Mesendoderm (in vitro differentiated cells): ENCODE measurements around the gene TMEM132A. TPM values are rescaled to one million over a fixed set of nuclear protein-coding genes. Genes with fewer than 3 reads are reported as not detected.

Experiments used
- DNase-seq: peaks from one replicate; pipeline ENCODE4 v3.0.0; 2013
- H2AK5ac ChIP-seq: 2 replicates; pipeline ENCODE4 v1.6.1; 2013; ENCODE audit warnings: low read length, inconsistent platforms
- H2BK120ac ChIP-seq: 2 replicates; pipeline ENCODE4 v1.6.1; 2013; ENCODE audit warnings: low read depth, mild to moderate bottlenecking, low read length, moderate library complexity, mixed read lengths
- H2BK15ac ChIP-seq: replicated peaks from 2 replicates; pipeline ENCODE4 v1.6.1; 2013; ENCODE audit warnings: low read depth, mild to moderate bottlenecking, moderate library complexity
- H2BK5ac ChIP-seq: 2 replicates; pipeline ENCODE4 v1.6.1; 2013; ENCODE audit warnings: low read length, inconsistent platforms
- H3K18ac ChIP-seq: 2 replicates; pipeline ENCODE4 v1.6.1; 2013; ENCODE audit warnings: mild to moderate bottlenecking, low read length, mixed read lengths
- H3K23ac ChIP-seq: one replicate; pipeline ENCODE4 v1.6.1; 2013; ENCODE audit warnings: low read length
- H3K27ac ChIP-seq: 2 replicates; pipeline ENCODE4 v1.5.1; 2013; ENCODE audit warnings: low read depth, mild to moderate bottlenecking, inconsistent platforms, low read length, moderate library complexity
- H3K27me3 ChIP-seq: 2 replicates; pipeline ENCODE4 v1.6.1; 2013; ENCODE audit warnings: low read length, control low read depth, mild to moderate bottlenecking, inconsistent platforms; ENCODE audit not compliant: insufficient read depth, poor library complexity
- H3K36me3 ChIP-seq: 2 replicates; pipeline ENCODE4 v1.6.1; 2013; ENCODE audit warnings: low read length, inconsistent platforms; ENCODE audit not compliant: control insufficient read depth, insufficient read depth
- H3K4ac ChIP-seq: one replicate; pipeline ENCODE4 v1.6.1; 2013; ENCODE audit warnings: low read depth, mild to moderate bottlenecking, low read length, moderate library complexity
- H3K4me1 ChIP-seq: 2 replicates; pipeline ENCODE4 v1.6.1; 2013; ENCODE audit warnings: low read depth, low read length, inconsistent platforms; ENCODE audit not compliant: control insufficient read depth
- H3K4me2 ChIP-seq: 2 replicates; pipeline ENCODE4 v1.6.1; 2013; ENCODE audit warnings: low read length
- H3K4me3 ChIP-seq: 2 replicates; pipeline ENCODE4 v1.5.1; 2013; ENCODE audit warnings: mild to moderate bottlenecking, low read length
- H3K56ac ChIP-seq: one replicate; pipeline ENCODE4 v1.6.1; 2013; ENCODE audit warnings: low read length
- H3K79me1 ChIP-seq: 2 replicates; pipeline ENCODE4 v1.6.1; 2013; ENCODE audit warnings: low read length, inconsistent platforms
- H3K79me2 ChIP-seq: 2 replicates; pipeline ENCODE4 v1.6.1; 2013; ENCODE audit warnings: mild to moderate bottlenecking, low read length; ENCODE audit not compliant: control insufficient read depth, insufficient read depth
- H3K9ac ChIP-seq: 2 replicates; pipeline ENCODE4 v1.6.1; 2013; ENCODE audit warnings: low read length, inconsistent platforms
- H4K5ac ChIP-seq: one replicate; pipeline ENCODE4 v1.6.1; 2013; ENCODE audit warnings: low read length
- H4K8ac ChIP-seq: one replicate; pipeline ENCODE4 v1.6.1; 2013; ENCODE audit warnings: low read depth, mild to moderate bottlenecking, control low read depth, low read length, moderate library complexity
- WGBS: extraction: QIAGEN DNeasy Blood & Tissue Kit; methylation state at CpG from one replicate; pipeline ENCODE4 v1.1.7; 2013; ENCODE audit warnings: low lambda C conversion rate, missing lambda C conversion rate; ENCODE audit not compliant: insufficient coverage; ENCODE audit errors: extremely low coverage; 5-methylcytosine and 5-hydroxymethylcytosine counted together
- polyA plus RNA-seq, 2 experiments: library from polyadenylated mRNA; stranded (reverse); fragments of 200-250 nt; gene quantifications; one replicate each; pipeline ENCODE4 v1.2.3, GENCODE V29; 2013

The TMEM132A gene, protein sequence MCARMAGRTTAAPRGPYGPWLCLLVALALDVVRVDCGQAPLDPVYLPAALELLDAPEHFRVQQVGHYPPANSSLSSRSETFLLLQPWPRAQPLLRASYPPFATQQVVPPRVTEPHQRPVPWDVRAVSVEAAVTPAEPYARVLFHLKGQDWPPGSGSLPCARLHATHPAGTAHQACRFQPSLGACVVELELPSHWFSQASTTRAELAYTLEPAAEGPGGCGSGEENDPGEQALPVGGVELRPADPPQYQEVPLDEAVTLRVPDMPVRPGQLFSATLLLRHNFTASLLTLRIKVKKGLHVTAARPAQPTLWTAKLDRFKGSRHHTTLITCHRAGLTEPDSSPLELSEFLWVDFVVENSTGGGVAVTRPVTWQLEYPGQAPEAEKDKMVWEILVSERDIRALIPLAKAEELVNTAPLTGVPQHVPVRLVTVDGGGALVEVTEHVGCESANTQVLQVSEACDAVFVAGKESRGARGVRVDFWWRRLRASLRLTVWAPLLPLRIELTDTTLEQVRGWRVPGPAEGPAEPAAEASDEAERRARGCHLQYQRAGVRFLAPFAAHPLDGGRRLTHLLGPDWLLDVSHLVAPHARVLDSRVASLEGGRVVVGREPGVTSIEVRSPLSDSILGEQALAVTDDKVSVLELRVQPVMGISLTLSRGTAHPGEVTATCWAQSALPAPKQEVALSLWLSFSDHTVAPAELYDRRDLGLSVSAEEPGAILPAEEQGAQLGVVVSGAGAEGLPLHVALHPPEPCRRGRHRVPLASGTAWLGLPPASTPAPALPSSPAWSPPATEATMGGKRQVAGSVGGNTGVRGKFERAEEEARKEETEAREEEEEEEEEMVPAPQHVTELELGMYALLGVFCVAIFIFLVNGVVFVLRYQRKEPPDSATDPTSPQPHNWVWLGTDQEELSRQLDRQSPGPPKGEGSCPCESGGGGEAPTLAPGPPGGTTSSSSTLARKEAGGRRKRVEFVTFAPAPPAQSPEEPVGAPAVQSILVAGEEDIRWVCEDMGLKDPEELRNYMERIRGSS
- polyA plus RNA-seq (2013, experiment 1 of 2): 34.2 TPM
- polyA plus RNA-seq (2013, experiment 2 of 2): 32.7 TPM

GRCh38 chr11:60924110-60924905 is at the start of gene TMEM132A:
Gene TMEM132A, plus strand, starts transcription at chr11:60924460. Its CDS starts 174 bp downstream, at chr11:60924634.
- peaks cover 3% of the 10 kb centered on the region for H3K36me3 ChIP-seq

GRCh38 chr11:60875366-60876167 is 48.7 kb upstream of the TMEM132A start:
- Histone ChIP-seq H3K4me2 (no peak overlapping the region), H3K27me3 (no peaks in the 10 kb centered on the region), H4K5ac (no peak overlapping the region), H3K4me3 (no peak overlapping the region), H3K36me3 (peaks cover 2% of the 10 kb centered on the region), H3K9ac (no peak overlapping the region), H3K23ac (no peak overlapping the region), H2AK5ac (no peak overlapping the region), H4K8ac (no peak overlapping the region), H2BK120ac (no peak overlapping the region), H3K4ac (no peak overlapping the region), H3K79me1 (no peaks in the 10 kb centered on the region), H3K27ac (no peak overlapping the region), H2BK15ac (no peak overlapping the region), H3K56ac (no peak overlapping the region), H3K4me1 (no peaks in the 10 kb centered on the region), H2BK5ac (no peak overlapping the region), H3K79me2 (no peaks in the 10 kb centered on the region), H3K18ac (no peak overlapping the region)
- no peak for DNase-seq
- no CpG with 5 or more reads among the region's 7 CpGs for WGBS

More at GRCh38 chr11:60924110-60924905, at the start of gene TMEM132A:
- peak within 1 kb of the TSS; percentile 39 for H3K4ac ChIP-seq
- no peak within 1 kb of the TSS for H2AK5ac ChIP-seq
- no CpG with 5 or more reads among the region's 69 CpGs for WGBS
- H2BK5ac ChIP-seq: no peak within 1 kb of the TSS
- peaks cover 3% of the 10 kb centered on the region for H3K4me1 ChIP-seq
- DNase-seq: peak; percentile 92
- peaks cover 8% of the 10 kb centered on the region for H3K79me1 ChIP-seq
- H2BK15ac ChIP-seq: no peak within 1 kb of the TSS
- peak within 1 kb of the TSS; percentile 77 for H3K4me3 ChIP-seq
- H4K5ac ChIP-seq: no peak within 1 kb of the TSS
- H3K56ac ChIP-seq: peak within 1 kb of the TSS; percentile 89
- H4K8ac ChIP-seq: no peak within 1 kb of the TSS
- H3K4me2 ChIP-seq: peak within 1 kb of the TSS; percentile 89
- H3K27me3 ChIP-seq: no peaks in the 10 kb centered on the region
- peak within 1 kb of the TSS; percentile 78 for H3K18ac ChIP-seq
- peak within 1 kb of the TSS; percentile 98 for H3K23ac ChIP-seq
- H3K9ac ChIP-seq: peak within 1 kb of the TSS; percentile 83
- H2BK120ac ChIP-seq: peak within 1 kb of the TSS; percentile 13
- no peaks in the 10 kb centered on the region for H3K79me2 ChIP-seq
- H3K27ac ChIP-seq: no peak within 1 kb of the TSS

DNA sequence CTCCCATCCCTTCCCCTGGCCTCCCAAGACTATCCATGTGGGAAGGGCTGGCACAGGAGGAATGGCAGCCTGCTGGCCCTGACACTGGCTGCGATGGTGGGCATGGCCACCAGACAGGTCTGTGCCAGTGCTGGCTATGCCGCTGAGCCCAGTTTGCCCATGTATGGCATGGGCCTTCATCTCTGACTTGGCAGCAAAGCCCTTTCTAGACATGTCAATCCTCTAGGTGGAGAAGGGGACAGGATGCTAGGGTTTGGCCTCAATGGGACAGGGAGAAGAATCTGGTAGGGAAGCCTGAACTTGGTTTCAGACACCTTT is 48.1 kb upstream of the TMEM132A start:
- no peak overlapping the region for H2BK15ac ChIP-seq
- DNase-seq: no peak
- no peak overlapping the region for H3K4me3 ChIP-seq
- WGBS: no CpG with 5 or more reads among the region's 2 CpGs
- H2AK5ac ChIP-seq: no peak overlapping the region
- H2BK5ac ChIP-seq: no peak overlapping the region
- H3K4me2 ChIP-seq: no peak overlapping the region
- H3K27me3 ChIP-seq: no peaks in the 10 kb centered on the region
- H3K23ac ChIP-seq: no peak overlapping the region
- H3K4me1 ChIP-seq: no peaks in the 10 kb centered on the region
- no peak overlapping the region for H3K18ac ChIP-seq
- H4K8ac ChIP-seq: no peak overlapping the region
- H3K9ac ChIP-seq: no peak overlapping the region
- H3K4ac ChIP-seq: no peak overlapping the region
- no peak overlapping the region for H3K56ac ChIP-seq
- H4K5ac ChIP-seq: no peak overlapping the region
- H3K36me3 ChIP-seq: peaks cover 4% of the 10 kb centered on the region
- no peak overlapping the region for H2BK120ac ChIP-seq
- H3K79me1 ChIP-seq: no peaks in the 10 kb centered on the region
- H3K79me2 ChIP-seq: no peaks in the 10 kb centered on the region
- no peak overlapping the region for H3K27ac ChIP-seq

DNA sequence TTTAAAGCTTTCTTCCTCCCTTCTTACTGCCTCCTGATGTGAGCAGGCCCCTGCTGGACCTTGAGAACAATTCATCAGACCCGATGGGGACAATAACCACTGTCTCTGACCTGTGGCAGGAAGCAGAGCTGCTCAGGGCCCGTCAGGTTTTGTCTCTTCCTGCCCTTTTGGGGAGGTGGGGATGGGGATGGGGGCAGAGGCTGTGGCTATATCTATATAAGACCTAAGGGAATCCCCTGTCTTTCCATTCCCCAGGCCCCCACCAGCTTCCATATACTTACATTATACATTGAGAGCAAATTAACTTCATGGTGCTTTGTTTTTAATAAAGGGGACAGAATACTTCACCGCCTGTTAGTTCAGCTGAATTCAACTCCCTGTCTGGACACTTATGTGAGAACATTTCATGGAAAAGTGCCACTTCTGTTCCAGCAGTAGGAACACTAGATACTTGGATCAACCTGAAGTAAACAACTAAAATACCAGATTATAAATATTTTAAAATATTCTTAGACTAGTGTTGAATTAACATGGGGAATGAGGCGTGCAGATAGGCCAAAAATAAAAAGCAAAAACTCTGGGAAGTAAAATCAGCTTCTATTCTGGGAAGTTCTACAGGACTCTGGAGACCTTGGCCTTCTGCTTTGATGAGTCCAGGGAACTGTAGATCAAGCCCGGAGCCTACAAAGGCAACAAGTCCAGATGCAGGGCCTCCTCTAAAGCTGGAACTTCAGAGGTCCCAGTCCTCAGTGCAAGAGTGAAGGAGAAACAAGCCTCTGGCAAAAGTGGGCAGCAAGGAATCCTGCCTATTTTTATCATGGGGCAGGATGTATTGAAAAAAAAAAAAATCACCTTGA is 45.8 kb upstream of the TMEM132A start:
- H2BK120ac ChIP-seq: no peak overlapping the region
- H4K8ac ChIP-seq: no peak overlapping the region
- no peak overlapping the region for H3K56ac ChIP-seq
- H3K79me1 ChIP-seq: no peaks in the 10 kb centered on the region
- no peaks in the 10 kb centered on the region for H3K27me3 ChIP-seq
- no peak for DNase-seq
- H2BK15ac ChIP-seq: no peak overlapping the region
- H3K23ac ChIP-seq: no peak overlapping the region
- WGBS: no CpG with 5 or more reads among the region's 5 CpGs
- H3K9ac ChIP-seq: no peak overlapping the region
- H3K4me2 ChIP-seq: no peak overlapping the region
- H3K4me1 ChIP-seq: no peaks in the 10 kb centered on the region
- H2BK5ac ChIP-seq: no peak overlapping the region
- H2AK5ac ChIP-seq: no peak overlapping the region
- no peak overlapping the region for H3K4me3 ChIP-seq
- no peak overlapping the region for H3K27ac ChIP-seq
- H3K79me2 ChIP-seq: no peaks in the 10 kb centered on the region
- H4K5ac ChIP-seq: no peak overlapping the region
- no peak overlapping the region for H3K18ac ChIP-seq
- H3K4ac ChIP-seq: no peak overlapping the region
- H3K36me3 ChIP-seq: peaks cover 4% of the 10 kb centered on the region
